Measurements from ENCODE around the gene SIPA1L3. TPM values are rescaled to one million over a fixed set of nuclear protein-coding genes. Genes with fewer than 3 reads are reported as not detected.

The SIPA1L3 gene
- total and polyA plus RNA-seq, 2 experiments from 2014 or later, result 13.7 to 23.3 TPM

- Histone ChIP-seq H3K36me3 (replicated peaks; ENCODE audit: insufficient read depth, low read depth) (no peaks in the 10 kb centered on the region), H3K4me2 (no peak overlapping the region), H3K9me3 (ENCODE audit: low read depth) (no peaks in the 10 kb centered on the region), H3K27me3 (no peaks in the 10 kb centered on the region), H3K4me3 (no peak overlapping the region), H4K20me1 (ENCODE audit: insufficient read depth, poor library complexity, severe bottlenecking) (no peaks in the 10 kb centered on the region), H3K27ac (no peak overlapping the region), H3K9me2 (replicated peaks; ENCODE audit: insufficient read depth) (no peaks in the 10 kb centered on the region), H2AFZ (no peak overlapping the region), H3K4me1 (ENCODE audit: insufficient read depth) (peaks cover 28% of the 10 kb centered on the region), H3K79me2 (peaks cover 50% of the 10 kb centered on the region)
- no peak for DNase-seq (ENCODE audit: low spot score)
- 71% methylated on average over 4 of the region's 4 CpGs for WGBS (ENCODE audit: low lambda C conversion rate, missing lambda C conversion rate)
- no peak for TF ChIP-seq CTCF (IDR thresholded peaks at IDR 0.05; ENCODE audit: poor library complexity)
- no peak for TF ChIP-seq EZH2phosphoT487 (IDR thresholded peaks at IDR 0.05; ENCODE audit: low read depth, severe bottlenecking, unreplicated experiment)
- no peak for TF ChIP-seq EZH2 (IDR thresholded peaks at IDR 0.05; ENCODE audit: borderline replicate concordance)
Measured at GRCh38 chr19:37929355-37929923, 22.4 kb downstream of the SIPA1L3 start.

- H3K27me3 ChIP-seq, result no peaks in the 10 kb centered on the region
- no peaks in the 10 kb centered on the region for H4K20me1 ChIP-seq (ENCODE audit: insufficient read depth, poor library complexity, severe bottlenecking)
- peaks cover 53% of the 10 kb centered on the region for H3K79me2 ChIP-seq
Measured at GRCh38 chr19:37930416-37930815, 23.4 kb downstream of the SIPA1L3 start.

GRCh38 chr19:37931881-37932655, 25.1 kb downstream of the SIPA1L3 start:
- Histone ChIP-seq H3K9me3 (ENCODE audit: low read depth) (peaks cover 4% of the 10 kb centered on the region), H3K27ac (peak overlapping the region; percentile 94), H3K9me2 (replicated peaks; ENCODE audit: insufficient read depth) (no peaks in the 10 kb centered on the region), H2AFZ (peak overlapping the region; percentile 23), H3K4me2 (peak overlapping the region; percentile 74), H3K79me2 (peaks cover 57% of the 10 kb centered on the region), H3K27me3 (no peaks in the 10 kb centered on the region), H4K20me1 (ENCODE audit: insufficient read depth, poor library complexity, severe bottlenecking) (no peaks in the 10 kb centered on the region), H3K4me1 (ENCODE audit: insufficient read depth) (peaks cover 53% of the 10 kb centered on the region), H3K4me3 (peak overlapping the region; percentile 6), H3K36me3 (replicated peaks; ENCODE audit: insufficient read depth, low read depth) (no peaks in the 10 kb centered on the region)
- 7% methylated on average over 30 of the region's 30 CpGs for WGBS (ENCODE audit: low lambda C conversion rate, missing lambda C conversion rate)
- DNase-seq (ENCODE audit: low spot score), result peak; percentile 88
- TF ChIP-seq EZH2phosphoT487 (IDR thresholded peaks at IDR 0.05; ENCODE audit: low read depth, severe bottlenecking, unreplicated experiment) (no peak), EZH2 (IDR thresholded peaks at IDR 0.05; ENCODE audit: borderline replicate concordance) (no peak)

More at GRCh38 chr19:37930416-37930815, 23.4 kb downstream of the SIPA1L3 start:
- no peak for DNase-seq (ENCODE audit: low spot score)
- no peak overlapping the region for H2AFZ ChIP-seq
- WGBS (ENCODE audit: low lambda C conversion rate, missing lambda C conversion rate), result 93% methylated on average over 4 of the region's 5 CpGs
- no peak for TF ChIP-seq CTCF (IDR thresholded peaks at IDR 0.05; ENCODE audit: poor library complexity)
- TF ChIP-seq EZH2 (IDR thresholded peaks at IDR 0.05; ENCODE audit: borderline replicate concordance), result no peak
- no peak for TF ChIP-seq EZH2phosphoT487 (IDR thresholded peaks at IDR 0.05; ENCODE audit: low read depth, severe bottlenecking, unreplicated experiment)
- H3K4me3 ChIP-seq, result no peak overlapping the region
- peaks cover 2% of the 10 kb centered on the region for H3K9me3 ChIP-seq (ENCODE audit: low read depth)
- H3K4me1 ChIP-seq (ENCODE audit: insufficient read depth), result peaks cover 36% of the 10 kb centered on the region
- H3K27ac ChIP-seq, result peak overlapping the region; percentile 94
- H3K36me3 ChIP-seq (replicated peaks; ENCODE audit: insufficient read depth, low read depth), result no peaks in the 10 kb centered on the region
- no peak overlapping the region for H3K4me2 ChIP-seq
- H3K9me2 ChIP-seq (replicated peaks; ENCODE audit: insufficient read depth), result no peaks in the 10 kb centered on the region
